Left forelimb (tissue), 1 donor: ENCODE measurements around the gene EXOC6B.

ENCODE experiments used
- DNase-seq: peaks from one replicate; pipeline ENCODE4 v3.0.0-alpha.2; 2018; ENCODE audit warnings: low spot score

EXOC6B gene

GRCh38 chr2:72828840-72829507 lies 3.1 kb upstream of the EXOC6B start:
- no peak for DNase-seq

GRCh38 chr2:72827966-72828646 lies 2.3 kb upstream of the EXOC6B start:
- no peak for DNase-seq

- DNase-seq = no peak
Observed at GRCh38 chr2:72827487-72827886, 1.7 kb upstream of the EXOC6B start.

GRCh38 chr2:72826156-72826477 lies 284 bp upstream of the EXOC6B start:
- DNase-seq = no peak

GRCh38 chr2:72824224-72824842 lies 1.5 kb downstream of the EXOC6B start:
- no peak for DNase-seq

GRCh38 chr2:72822794-72823193 lies 3.0 kb downstream of the EXOC6B start:
- no peak for DNase-seq

- DNase-seq = no peak
Observed at GRCh38 chr2:72821983-72822382, 3.9 kb downstream of the EXOC6B start.

- DNase-seq = no peak
Observed at GRCh38 chr2:72821118-72821517, 4.7 kb downstream of the EXOC6B start.

- DNase-seq = no peak
Observed at GRCh38 chr2:72819501-72819900, 6.3 kb downstream of the EXOC6B start.

- no peak for DNase-seq
Observed at GRCh38 chr2:72815655-72816278, 10.1 kb downstream of the EXOC6B start.

GRCh38 chr2:72813841-72814240 lies 12.0 kb downstream of the EXOC6B start:
- no peak for DNase-seq

GRCh38 chr2:72810165-72810564 lies 15.7 kb downstream of the EXOC6B start:
- no peak for DNase-seq

GRCh38 chr2:72809095-72809494 lies 16.7 kb downstream of the EXOC6B start:
- DNase-seq = no peak

GRCh38 chr2:72806280-72806945 lies 19.4 kb downstream of the EXOC6B start:
- no peak for DNase-seq

GRCh38 chr2:72803626-72804320 lies 22.1 kb downstream of the EXOC6B start:
- no peak for DNase-seq

GRCh38 chr2:72803151-72803550 lies 22.7 kb downstream of the EXOC6B start:
- DNase-seq = no peak

- no peak for DNase-seq
Observed at GRCh38 chr2:72800492-72800891, 25.3 kb downstream of the EXOC6B start.

- no peak for DNase-seq
Observed at GRCh38 chr2:72797740-72798139, 28.1 kb downstream of the EXOC6B start.

- no peak for DNase-seq
Observed at GRCh38 chr2:72796766-72797165, 29.1 kb downstream of the EXOC6B start.

- no peak for DNase-seq
Observed at GRCh38 chr2:72794572-72794971, 31.3 kb downstream of the EXOC6B start.

GRCh38 chr2:72793798-72794440 lies 31.9 kb downstream of the EXOC6B start:
- DNase-seq = no peak
